Inferior parietal cortex (tissue), 1 donor: Measurements from ENCODE around the gene WLS.
A peak's percentile ranks its signal among the peaks of the same experiment; 100 is the strongest.

Experiments used
- DNase-seq: peaks from one replicate; pipeline ENCODE4 v3.0.0-alpha.2; 2016; ENCODE audit errors: extremely low spot score

The WLS gene

GRCh38 chr1:68136187-68136586 is 96.1 kb downstream of the WLS start:
- DNase-seq: no peak

- DNase-seq: no peak
Observed at GRCh38 chr1:68132426-68133130, 99.7 kb downstream of the WLS start.

- DNase-seq: no peak
Observed at GRCh38 chr1:68131261-68131660, 101.1 kb downstream of the WLS start.

GRCh38 chr1:68129536-68130250 is 102.6 kb downstream of the WLS start:
- DNase-seq: no peak

- no peak for DNase-seq
Observed at GRCh38 chr1:68128820-68129219, 103.5 kb downstream of the WLS start.

GRCh38 chr1:68128157-68128556 is 104.2 kb downstream of the WLS start:
- no peak for DNase-seq

GRCh38 chr1:68121536-68121935 is 110.8 kb downstream of the WLS start:
- no peak for DNase-seq

GRCh38 chr1:68120136-68120791 is 112.1 kb downstream of the WLS start:
- DNase-seq: peak; percentile 94

- DNase-seq: no peak
Observed at GRCh38 chr1:68119445-68119844, 112.9 kb downstream of the WLS start.

- DNase-seq: no peak
Observed at GRCh38 chr1:68117416-68117815, 114.9 kb downstream of the WLS start.

- DNase-seq: peak; percentile 83
Observed at GRCh38 chr1:68116643-68117235, 115.6 kb downstream of the WLS start.

GRCh38 chr1:68115308-68115707 is 117.0 kb downstream of the WLS start:
- DNase-seq: no peak

- no peak for DNase-seq
Observed at GRCh38 chr1:68113966-68114365, 118.4 kb downstream of the WLS start.

GRCh38 chr1:68112835-68113243 is 119.5 kb downstream of the WLS start:
- peak; percentile 59 for DNase-seq

- DNase-seq: peak; percentile 81
Observed at GRCh38 chr1:68111519-68112436, 120.5 kb downstream of the WLS start.

- DNase-seq: no peak
Observed at GRCh38 chr1:68107771-68108170, 124.6 kb downstream of the WLS start.

GRCh38 chr1:68103884-68104554 is 128.3 kb downstream of the WLS start:
- no peak for DNase-seq

- no peak for DNase-seq
Observed at GRCh38 chr1:68103011-68103545, 129.2 kb downstream of the WLS start.

- DNase-seq: no peak
Observed at GRCh38 chr1:68101829-68102228, 130.5 kb downstream of the WLS start.

- DNase-seq: no peak
Observed at GRCh38 chr1:68100571-68100970, 131.8 kb downstream of the WLS start.

- DNase-seq: no peak
Observed at GRCh38 chr1:68093737-68094136, 138.6 kb downstream of the WLS start.
